Myocyte (in vitro differentiated cells): ENCODE results near the gene BGLAP. TPM values are rescaled to one million over a fixed set of nuclear protein-coding genes. Genes with fewer than 3 reads are reported as not detected.

Experiments
- DNase-seq: peaks from one replicate; pipeline ENCODE4 v3.0.0-alpha.2; 2012; ENCODE audit warnings: low read depth
- total RNA-seq: library from RNA; depleted of rRNA; stranded (reverse); fragments of >200 nt; gene quantifications from 2 replicates; pipeline ENCODE4 v1.2.3, GENCODE V29; 2014

Gene BGLAP
- total RNA-seq, 1 donor from 2014 or later, result 152 TPM

DNA sequence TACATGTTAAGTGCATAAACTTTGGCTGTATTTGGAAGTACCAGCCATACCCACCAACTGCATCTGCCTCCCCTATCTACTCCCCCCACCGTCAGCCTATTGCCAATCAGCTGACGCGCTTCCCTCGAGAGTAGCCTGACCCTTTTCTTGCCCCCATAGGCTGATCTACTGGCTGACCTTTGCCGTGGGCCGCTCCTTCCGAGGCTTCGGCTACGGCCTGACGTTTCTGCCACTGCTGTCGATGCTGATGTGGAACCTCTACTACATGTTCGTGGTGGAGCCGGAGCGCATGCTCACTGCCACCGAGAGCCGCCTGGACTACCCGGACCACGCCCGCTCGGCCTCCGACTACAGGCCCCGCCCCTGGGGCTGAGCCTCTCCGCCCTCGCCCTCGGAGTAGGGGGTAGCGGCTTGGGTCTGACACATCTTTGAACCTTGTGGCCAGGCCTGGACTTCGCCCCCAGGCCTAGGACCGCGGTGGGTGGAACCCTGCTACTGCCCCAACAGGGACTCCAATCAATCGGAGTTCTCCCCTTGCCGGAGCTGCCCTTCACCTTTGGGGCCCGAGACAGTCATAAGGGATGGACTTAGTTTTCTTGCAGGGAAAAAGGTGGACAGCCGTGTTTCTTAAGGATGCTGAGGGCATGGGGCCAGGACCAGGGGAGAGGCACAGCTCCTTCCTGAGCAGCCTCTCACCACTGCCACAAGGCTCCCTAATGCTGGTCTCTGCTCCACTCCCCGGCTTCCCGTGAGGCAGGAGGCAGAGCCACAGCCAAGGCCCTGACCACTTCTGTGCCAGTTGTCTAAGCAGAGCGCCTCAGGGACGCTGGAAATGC is 49.5 kb downstream of the BGLAP start:
- DNase-seq, result peak; percentile 68

Other genes starting within 250 kb of the BGLAP start
- gene SSR2, start 221.2 kb upstream of the BGLAP start, total RNA-seq, result 124 and 222 TPM in 2 replicates
- gene UBQLN4, start 188.4 kb upstream of the BGLAP start, total RNA-seq, result 65.3 and 69.7 TPM in 2 replicates
- gene LAMTOR2, start 187.4 kb upstream of the BGLAP start, total RNA-seq, result 40.1 and 51.4 TPM in 2 replicates
- not detected in 2 replicates for gene RAB25, start 181.0 kb upstream of the BGLAP start, total RNA-seq
- 3.2 and 4.5 TPM in 2 replicates for gene MEX3A, start 159.7 kb upstream of the BGLAP start, total RNA-seq
- 1,328 and 1,573 TPM in 2 replicates for gene LMNA, start 127.5 kb upstream of the BGLAP start, total RNA-seq
- gene SEMA4A, start 88.6 kb upstream of the BGLAP start, total RNA-seq, result 1.0 and 1.6 TPM in 2 replicates
- 12.5 and 15.9 TPM in 2 replicates for gene SLC25A44, start 48.1 kb upstream of the BGLAP start, total RNA-seq
- gene PMF1, start 29.2 kb upstream of the BGLAP start, total RNA-seq, result 81.1 and 85.0 TPM in 2 replicates
- 1.1 and 4.1 TPM in 2 replicates for gene PAQR6, start 5.9 kb downstream of the BGLAP start, total RNA-seq
- 104 TPM in 2 replicates for gene SMG5, start 40.6 kb downstream of the BGLAP start, total RNA-seq
- gene TMEM79, start 42.1 kb downstream of the BGLAP start, total RNA-seq, result 2.3 and 2.4 TPM in 2 replicates
- 32.8 and 41.1 TPM in 2 replicates for gene GLMP, start 53.5 kb downstream of the BGLAP start, total RNA-seq
- gene VHLL, start 57.1 kb downstream of the BGLAP start, total RNA-seq, result not detected in 2 replicates
- 271 and 331 TPM in 2 replicates for gene CCT3, start 96.1 kb downstream of the BGLAP start, total RNA-seq
- not detected in 2 replicates for gene TSACC, start 96.3 kb downstream of the BGLAP start, total RNA-seq
- gene RHBG, start 127.0 kb downstream of the BGLAP start, total RNA-seq, result not detected in 2 replicates